Fibroblast of the aortic adventitia (primary cell): ENCODE measurements around the gene PARP1. TPM values are rescaled to one million over a fixed set of nuclear protein-coding genes. Genes with fewer than 3 reads are reported as not detected.

Experiments used
- DNase-seq: peaks from one replicate; pipeline ENCODE4 v3.0.0-alpha.2; 2010; ENCODE audit warnings: low read depth
- H3K4me3 ChIP-seq: 2 replicates; pipeline ENCODE4 v1.5.1; 2011; ENCODE audit warnings: low read depth, mild to moderate bottlenecking, control low read depth, low read length, moderate library complexity
- total RNA-seq: library from RNA; depleted of rRNA; stranded (reverse); fragments of >200 nt; gene quantifications from 2 replicates; pipeline ENCODE4 v1.2.3, GENCODE V29; 2012; ENCODE audit warnings: low replicate concordance
- TF ChIP-seq, protein P1 (sequence below): IDR thresholded peaks from 2 replicates; pipeline ENCODE4 v1.5.1; 2011; ENCODE audit warnings: mild to moderate bottlenecking, low read length, control low read depth, inconsistent platforms; ENCODE audit not compliant: insufficient read depth

The PARP1 gene
- total RNA-seq, 1 donor, result 67.8 TPM

DNA sequence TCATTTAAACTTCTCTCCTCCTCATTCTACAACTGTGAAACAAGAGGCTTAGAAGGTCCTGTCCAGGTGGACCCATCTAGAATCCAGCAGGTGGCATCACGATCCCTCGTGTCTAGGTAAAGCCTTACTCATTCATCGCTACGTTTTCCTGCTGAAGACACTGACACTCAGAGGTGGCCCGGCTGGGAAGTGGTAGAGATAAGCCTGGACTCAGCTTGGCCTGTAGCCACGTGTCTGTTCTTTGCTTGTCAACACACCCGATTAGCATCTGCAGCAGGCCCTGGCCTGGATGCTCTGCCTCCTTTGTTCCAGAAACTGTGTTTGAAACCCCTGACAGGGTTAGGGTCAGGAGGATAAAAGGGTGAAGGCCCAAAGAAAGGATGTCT, 43.4 kb downstream of the PARP1 start:
- TF ChIP-seq, protein P1, sequence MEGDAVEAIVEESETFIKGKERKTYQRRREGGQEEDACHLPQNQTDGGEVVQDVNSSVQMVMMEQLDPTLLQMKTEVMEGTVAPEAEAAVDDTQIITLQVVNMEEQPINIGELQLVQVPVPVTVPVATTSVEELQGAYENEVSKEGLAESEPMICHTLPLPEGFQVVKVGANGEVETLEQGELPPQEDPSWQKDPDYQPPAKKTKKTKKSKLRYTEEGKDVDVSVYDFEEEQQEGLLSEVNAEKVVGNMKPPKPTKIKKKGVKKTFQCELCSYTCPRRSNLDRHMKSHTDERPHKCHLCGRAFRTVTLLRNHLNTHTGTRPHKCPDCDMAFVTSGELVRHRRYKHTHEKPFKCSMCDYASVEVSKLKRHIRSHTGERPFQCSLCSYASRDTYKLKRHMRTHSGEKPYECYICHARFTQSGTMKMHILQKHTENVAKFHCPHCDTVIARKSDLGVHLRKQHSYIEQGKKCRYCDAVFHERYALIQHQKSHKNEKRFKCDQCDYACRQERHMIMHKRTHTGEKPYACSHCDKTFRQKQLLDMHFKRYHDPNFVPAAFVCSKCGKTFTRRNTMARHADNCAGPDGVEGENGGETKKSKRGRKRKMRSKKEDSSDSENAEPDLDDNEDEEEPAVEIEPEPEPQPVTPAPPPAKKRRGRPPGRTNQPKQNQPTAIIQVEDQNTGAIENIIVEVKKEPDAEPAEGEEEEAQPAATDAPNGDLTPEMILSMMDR, result no peak
- no peak for DNase-seq
- H3K4me3 ChIP-seq, result no peak overlapping the region

- TF ChIP-seq, protein P1, result no peak
- H3K4me3 ChIP-seq, result no peak overlapping the region
- no peak for DNase-seq
These were observed 43.9 kb downstream of the PARP1 start for GRCh38 chr1:226363801-226364513.

DNA sequence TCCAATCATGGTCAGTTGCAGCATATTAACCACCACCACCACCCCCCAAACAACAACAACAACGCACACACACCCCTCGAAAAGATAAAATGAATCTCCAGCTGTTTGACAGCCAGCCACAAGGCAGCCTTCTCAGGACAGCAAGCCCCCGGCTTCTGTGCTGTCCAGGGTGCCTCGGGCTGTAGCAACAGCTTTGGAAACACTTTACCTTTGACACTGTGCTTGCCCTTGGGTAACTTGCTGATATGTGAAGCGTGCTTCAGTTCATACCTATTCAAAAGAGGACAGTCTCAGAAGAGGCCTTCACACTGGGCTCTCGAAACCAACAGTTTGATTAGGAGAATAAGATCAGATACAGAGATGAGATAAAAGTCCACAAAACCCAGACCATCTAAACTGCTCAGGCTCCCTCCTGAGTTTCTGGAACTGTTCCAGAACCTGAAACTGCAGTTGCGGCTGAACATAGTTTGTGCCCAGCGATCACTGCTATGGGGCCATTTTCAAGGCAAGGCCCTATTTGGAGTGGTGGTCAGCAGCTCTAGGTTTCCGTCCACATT, 44.9 kb downstream of the PARP1 start:
- DNase-seq, result no peak
- TF ChIP-seq, protein P1, result no peak
- no peak overlapping the region for H3K4me3 ChIP-seq

DNA sequence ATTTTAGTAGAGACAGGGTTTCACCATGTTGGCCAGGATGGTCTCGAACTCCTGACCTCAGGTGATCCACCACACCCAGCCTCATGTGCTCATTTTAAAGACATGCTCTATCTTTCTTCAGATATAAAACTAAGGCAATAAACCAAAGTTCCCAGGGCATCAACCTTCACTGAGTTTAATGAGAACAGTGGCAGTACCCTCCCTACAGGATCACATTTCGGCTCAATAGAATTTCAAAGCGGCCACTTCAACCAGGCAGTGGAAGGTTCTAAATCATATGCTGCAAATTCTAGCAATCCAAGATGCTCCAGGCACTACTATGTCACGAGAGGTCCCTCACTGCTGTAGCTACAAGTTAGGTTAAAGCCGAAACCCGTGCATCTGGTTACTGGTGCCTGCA, 45.5 kb downstream of the PARP1 start:
- no peak for DNase-seq
- H3K4me3 ChIP-seq, result no peak overlapping the region
- TF ChIP-seq, protein P1, result no peak

- H3K4me3 ChIP-seq, result no peak overlapping the region
- DNase-seq, result no peak
- TF ChIP-seq, protein P1, result no peak
These were observed 47.7 kb downstream of the PARP1 start for GRCh38 chr1:226360106-226360746.

DNA sequence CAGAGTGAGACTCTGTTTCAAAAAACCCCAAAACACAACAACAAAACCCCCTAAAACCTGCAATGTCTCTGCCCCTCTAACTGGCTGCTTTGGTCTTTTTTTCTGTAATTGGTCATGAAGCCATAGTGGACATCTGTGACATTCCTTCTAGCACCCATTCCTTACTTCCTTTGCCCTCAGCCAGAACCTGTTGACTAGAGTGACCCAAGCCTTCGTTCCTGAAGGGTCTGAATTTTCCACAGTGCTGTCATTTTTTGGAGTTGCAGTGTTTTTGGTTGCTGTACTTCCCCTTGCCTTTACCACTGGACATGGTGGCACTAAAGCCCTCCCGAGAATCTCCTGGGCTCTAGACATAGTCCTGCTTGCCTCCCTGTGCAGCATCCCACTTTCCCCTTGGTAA, 50.5 kb downstream of the PARP1 start:
- TF ChIP-seq, protein P1, result no peak
- no peak for DNase-seq
- no peak overlapping the region for H3K4me3 ChIP-seq
